PC-9 (cell line): ENCODE measurements around the gene RXRA. TPM values are rescaled to one million over a fixed set of nuclear protein-coding genes. Genes with fewer than 3 reads are reported as not detected.

ENCODE experiments used
- BruUV-seq: library from RNA; stranded (reverse); fragments of 400-500 nt; replicated peaks from 2 replicates; lab custom pipeline; 2021; lab: Mats Ljungman, UMichigan
- CTCF ChIA-PET: fragments of 300-600 bp; sonication (Branson Sonifier 250); formaldehyde crosslinking; loops from one replicate; lab custom pipeline; 2022; ENCODE audit warnings: antibody characterized with exemption; lab: Charles Lee
- POLR2A ChIA-PET: fragments of 300-600 bp; sonication (Branson Sonifier 250); formaldehyde crosslinking; loops from one replicate; lab custom pipeline; 2022; ENCODE audit warnings: antibody characterized with exemption; ENCODE audit not compliant: unreplicated experiment; lab: Charles Lee
- DNase-seq, 2 experiments: peaks; one replicate each; pipeline versions ENCODE4 v3.0.0 to v3.0.0-alpha.2; 2015 to 2022; ENCODE audit warnings: mixed read lengths in 1 of 2
- H2AFZ ChIP-seq: fragments of 200-600 bp; sonication (generic); 2 replicates; pipeline ENCODE4 v1.8.1; 2017; ENCODE audit warnings: antibody characterized with exemption
- H3F3A ChIP-seq: fragments of 200-600 bp; sonication (generic); 2 replicates; pipeline ENCODE4 v1.8.1; 2017; ENCODE audit warnings: antibody characterized with exemption, mild to moderate bottlenecking, low read depth; ENCODE audit not compliant: insufficient read depth
- H3K27ac ChIP-seq: fragments of 200-600 bp; sonication (generic); 2 replicates; pipeline ENCODE4 v1.6.1; 2016; ENCODE audit warnings: mixed run types
- H3K27me3 ChIP-seq: fragments of 200-600 bp; sonication (generic); 2 replicates; pipeline ENCODE4 v1.6.1; 2016; ENCODE audit warnings: low read depth, mixed run types; ENCODE audit not compliant: insufficient read depth
- H3K36me3 ChIP-seq: fragments of 200-600 bp; sonication (generic); 2 replicates; pipeline ENCODE4 v1.6.1; 2016; ENCODE audit warnings: low read depth, mixed run types
- H3K4me1 ChIP-seq: fragments of 200-600 bp; sonication (generic); replicated peaks from 2 replicates; pipeline ENCODE4 v1.6.1; 2016; ENCODE audit warnings: mixed run types; ENCODE audit not compliant: insufficient read depth
- H3K4me2 ChIP-seq: fragments of 200-600 bp; sonication (generic); 2 replicates; pipeline ENCODE4 v1.6.1; 2017; ENCODE audit warnings: mixed run types
- H3K4me3 ChIP-seq: fragments of 200-600 bp; sonication (generic); 2 replicates; pipeline ENCODE4 v1.6.1; 2016; ENCODE audit warnings: mixed run types
- H3K79me2 ChIP-seq: fragments of 200-600 bp; sonication (generic); 2 replicates; pipeline ENCODE4 v1.6.1; 2017; ENCODE audit warnings: low read depth, mixed run types
- H3K9me2 ChIP-seq: fragments of 200-600 bp; sonication (generic); 2 replicates; pipeline ENCODE4 v1.8.1; 2017; ENCODE audit warnings: mild to moderate bottlenecking; ENCODE audit not compliant: insufficient read depth
- H3K9me3 ChIP-seq: fragments of 200-600 bp; sonication (generic); 2 replicates; pipeline ENCODE4 v1.8.1; 2016; ENCODE audit warnings: low read depth; ENCODE audit not compliant: insufficient read depth
- H4K20me1 ChIP-seq: fragments of 200-600 bp; sonication (generic); 2 replicates; pipeline ENCODE4 v1.8.1; 2017; ENCODE audit not compliant: insufficient read depth
- EZH2 ChIP-seq: fragments of 200-600 bp; sonication (generic); IDR thresholded peaks from 2 replicates; pipeline ENCODE4 v1.8.0; 2017; ENCODE audit warnings: antibody characterized with exemption, low read depth
- intact Hi-C: fragments of 100-400 bp; cut with micrococcal nuclease; formaldehyde crosslinking; loops from one replicate; pipeline ENCODE4 v1.10.0; 2022; ENCODE audit not compliant: unreplicated experiment
- total RNA-seq: library from RNA; stranded (reverse); gene quantifications from 2 replicates; pipeline ENCODE4 v1.2.3, GENCODE V29; 2021
- TF ChIP-seq, protein P1 (sequence below): fragments of 200-600 bp; sonication (generic); conservative IDR thresholded peaks from 2 replicates; pipeline ENCODE4 v1.6.1; 2017; ENCODE audit warnings: mixed run types, antibody characterized with exemption, mild to moderate bottlenecking, moderate library complexity

RXRA gene
- total RNA-seq, 1 experiment from 2014 or later: 146 TPM

DNA sequence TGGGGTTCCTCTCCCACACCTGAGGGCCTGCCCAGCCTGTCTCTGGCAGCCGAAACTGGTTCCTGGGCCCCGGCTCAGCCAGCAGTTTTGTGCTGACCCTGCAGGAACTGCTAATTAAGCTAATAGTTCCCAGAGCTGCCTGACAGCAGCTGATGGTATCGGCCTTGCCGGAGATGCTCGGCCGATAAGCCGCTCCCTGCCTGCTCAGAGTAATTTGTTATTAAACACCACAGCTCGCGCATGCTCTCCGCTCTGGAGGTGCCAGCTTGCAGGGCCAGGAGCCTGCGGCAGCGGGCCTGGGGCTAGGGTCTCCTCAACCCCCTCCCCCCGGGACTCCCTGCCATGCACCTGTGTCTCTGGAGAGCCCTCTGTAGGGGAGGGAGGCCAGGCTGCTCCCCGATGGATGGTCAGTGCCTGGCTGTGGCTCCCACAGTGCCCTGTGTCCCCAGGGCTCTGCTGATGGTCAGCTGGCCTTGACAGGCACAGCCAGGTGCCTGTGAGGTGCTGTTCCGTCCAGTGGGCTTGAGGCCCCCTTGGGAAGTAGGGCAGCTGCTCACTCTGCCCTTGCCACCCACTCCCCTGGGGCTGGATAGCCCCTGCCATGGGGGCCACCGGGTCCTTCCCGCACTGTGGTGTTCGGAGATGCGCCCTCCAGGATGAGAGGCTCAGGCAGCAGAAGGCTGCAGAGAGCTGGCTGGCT lies 41.7 kb downstream of the RXRA start:
- no peak overlapping the region for H3K4me3 ChIP-seq
- no peaks in the 10 kb centered on the region for H3K9me3 ChIP-seq
- peaks cover 28% of the 10 kb centered on the region for H4K20me1 ChIP-seq
- intact Hi-C loops: no loop called here
- no peak overlapping the region for H2AFZ ChIP-seq
- H3K36me3 ChIP-seq: no peaks in the 10 kb centered on the region
- TF ChIP-seq, protein P1, sequence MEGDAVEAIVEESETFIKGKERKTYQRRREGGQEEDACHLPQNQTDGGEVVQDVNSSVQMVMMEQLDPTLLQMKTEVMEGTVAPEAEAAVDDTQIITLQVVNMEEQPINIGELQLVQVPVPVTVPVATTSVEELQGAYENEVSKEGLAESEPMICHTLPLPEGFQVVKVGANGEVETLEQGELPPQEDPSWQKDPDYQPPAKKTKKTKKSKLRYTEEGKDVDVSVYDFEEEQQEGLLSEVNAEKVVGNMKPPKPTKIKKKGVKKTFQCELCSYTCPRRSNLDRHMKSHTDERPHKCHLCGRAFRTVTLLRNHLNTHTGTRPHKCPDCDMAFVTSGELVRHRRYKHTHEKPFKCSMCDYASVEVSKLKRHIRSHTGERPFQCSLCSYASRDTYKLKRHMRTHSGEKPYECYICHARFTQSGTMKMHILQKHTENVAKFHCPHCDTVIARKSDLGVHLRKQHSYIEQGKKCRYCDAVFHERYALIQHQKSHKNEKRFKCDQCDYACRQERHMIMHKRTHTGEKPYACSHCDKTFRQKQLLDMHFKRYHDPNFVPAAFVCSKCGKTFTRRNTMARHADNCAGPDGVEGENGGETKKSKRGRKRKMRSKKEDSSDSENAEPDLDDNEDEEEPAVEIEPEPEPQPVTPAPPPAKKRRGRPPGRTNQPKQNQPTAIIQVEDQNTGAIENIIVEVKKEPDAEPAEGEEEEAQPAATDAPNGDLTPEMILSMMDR: no peak
- TF ChIP-seq EZH2: no peak
- H3F3A ChIP-seq: peaks cover 8% of the 10 kb centered on the region; the same call in 1 of the 2 replicates
- H3K4me2 ChIP-seq: no peak overlapping the region
- H3K4me1 ChIP-seq: peaks cover 11% of the 10 kb centered on the region
- peaks cover 94% of the 10 kb centered on the region for H3K79me2 ChIP-seq
- no peak for DNase-seq
- CTCF ChIA-PET: no interaction called here
- no peaks in the 10 kb centered on the region for H3K9me2 ChIP-seq
- POLR2A ChIA-PET: no interaction called here
- no peaks in the 10 kb centered on the region for H3K27me3 ChIP-seq
- no TSS peak for BruUV-seq
- H3K27ac ChIP-seq: no peak overlapping the region

DNA sequence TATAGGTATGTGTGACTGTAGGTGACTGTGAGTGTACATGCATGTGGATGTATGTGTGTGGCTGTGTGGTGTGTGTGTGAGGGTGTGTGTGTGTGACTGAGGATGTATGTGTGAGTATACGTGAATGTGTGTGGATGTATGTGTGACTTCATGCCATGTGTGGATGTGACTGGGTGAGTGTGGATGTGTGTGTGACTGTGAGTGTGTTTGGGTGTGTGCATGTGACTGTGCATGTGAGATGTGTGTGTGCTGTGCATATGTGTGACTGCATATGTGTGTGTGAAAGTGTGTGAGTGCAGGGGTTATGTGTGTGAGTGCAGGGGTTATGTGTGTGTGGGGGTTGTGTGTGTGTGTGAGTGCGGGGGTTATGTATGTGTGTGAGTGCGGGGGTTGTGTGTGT lies 42.3 kb downstream of the RXRA start:
- TF ChIP-seq, protein P1: no peak
- no peak for TF ChIP-seq EZH2
- Histone ChIP-seq H3K27me3 (no peaks in the 10 kb centered on the region), H4K20me1 (peaks cover 28% of the 10 kb centered on the region), H2AFZ (no peak overlapping the region), H3K9me3 (no peaks in the 10 kb centered on the region), H3K4me2 (no peak overlapping the region), H3F3A (peaks cover 8% of the 10 kb centered on the region; the same call in 1 of the 2 replicates), H3K27ac (no peak overlapping the region), H3K4me1 (peaks cover 11% of the 10 kb centered on the region), H3K4me3 (no peak overlapping the region), H3K36me3 (no peaks in the 10 kb centered on the region), H3K79me2 (peaks cover 94% of the 10 kb centered on the region), H3K9me2 (no peaks in the 10 kb centered on the region)
- intact Hi-C loops: no loop called here
- no peak for DNase-seq
- ChIA-PET CTCF (no interaction called here), POLR2A (no interaction called here)
- BruUV-seq: no TSS peak

DNA sequence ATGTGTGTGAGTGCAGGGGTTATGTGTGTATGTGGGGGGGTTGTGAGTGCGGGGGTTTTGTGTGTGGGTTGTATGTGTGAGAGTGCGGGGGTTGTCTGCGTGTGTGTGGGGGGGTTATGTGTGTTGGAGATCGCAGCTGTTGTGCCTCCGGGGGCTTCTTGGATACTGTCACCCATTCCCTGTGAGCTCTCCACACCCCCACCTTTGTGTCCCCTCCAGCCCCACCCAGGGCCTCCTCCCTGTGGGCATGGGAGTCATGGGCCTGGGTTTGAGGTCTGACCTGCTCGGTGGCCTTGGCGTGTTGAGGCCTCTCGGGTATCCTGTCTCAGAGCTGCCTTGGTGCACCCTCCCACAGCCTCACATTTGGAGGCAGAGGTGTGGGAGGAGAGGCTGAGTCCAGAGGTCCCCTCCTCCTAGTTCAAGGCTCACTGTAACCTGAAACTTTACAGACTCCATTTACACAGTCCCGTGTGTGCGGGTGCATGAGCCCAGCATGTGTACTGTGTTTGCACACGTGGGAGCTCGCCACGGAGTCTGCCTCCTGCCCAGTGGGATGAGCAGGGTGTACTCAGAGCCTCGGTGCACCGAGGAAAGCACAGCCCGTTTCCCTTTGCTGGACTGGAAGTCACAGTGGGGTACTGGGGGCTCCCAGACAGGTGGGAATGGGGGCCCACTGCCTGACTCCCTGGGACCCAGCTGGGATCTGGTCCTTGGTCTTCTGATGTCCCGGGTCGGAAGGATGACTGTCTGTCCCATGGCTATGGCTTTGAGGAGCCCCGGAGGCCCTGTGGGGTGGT lies 43.4 kb downstream of the RXRA start:
- intact Hi-C loops: no loop called here
- Histone ChIP-seq H2AFZ (no peak overlapping the region), H3K4me2 (no peak overlapping the region), H3K9me2 (no peaks in the 10 kb centered on the region), H3K9me3 (no peaks in the 10 kb centered on the region), H3F3A (peaks cover 8% of the 10 kb centered on the region; the same call in 1 of the 2 replicates), H3K4me3 (no peak overlapping the region), H3K27ac (no peak overlapping the region), H3K79me2 (peaks cover 94% of the 10 kb centered on the region), H3K4me1 (peaks cover 15% of the 10 kb centered on the region), H4K20me1 (peaks cover 28% of the 10 kb centered on the region), H3K27me3 (no peaks in the 10 kb centered on the region), H3K36me3 (no peaks in the 10 kb centered on the region)
- ChIA-PET CTCF (no interaction called here), POLR2A (interaction anchor here (0.7 kb wide), 1 partner anchor 36 kb away, joined by 5 read pairs; no protein-coding TSS in a partner anchor)
- no peak for DNase-seq
- BruUV-seq: no TSS peak
- TF ChIP-seq, protein P1: no peak
- TF ChIP-seq EZH2: no peak
